Mesodermal cell (in vitro differentiated cells): ENCODE results near the gene CDS1.
"Not testable (repeated sequence)": the region's sequence is repeated elsewhere in the genome, so short reads cannot be mapped to it uniquely, and the experiment has no call there.

Experiments used
- H3K27ac ChIP-seq: 2 replicates; pipeline ENCODE4 v1.7.0; 2013; ENCODE audit warnings: mild to moderate bottlenecking, low read depth, low read length, moderate library complexity; ENCODE audit not compliant: severe bottlenecking
- H3K36me3 ChIP-seq: 2 replicates; pipeline ENCODE4 v1.7.1; 2013; ENCODE audit warnings: mild to moderate bottlenecking, low read length, moderate library complexity; ENCODE audit not compliant: control insufficient read depth, insufficient read depth
- H3K4me1 ChIP-seq: one replicate; pipeline ENCODE4 v1.7.1; 2013; ENCODE audit warnings: mild to moderate bottlenecking, low read length; ENCODE audit not compliant: insufficient read depth, control insufficient read depth, poor library complexity, severe bottlenecking
- H3K4me3 ChIP-seq: 2 replicates; pipeline ENCODE4 v1.7.0; 2013; ENCODE audit warnings: low read length, control low read depth, mild to moderate bottlenecking; ENCODE audit not compliant: insufficient read depth, poor library complexity, severe bottlenecking; ENCODE audit errors: extremely low read depth
- H3K9me3 ChIP-seq: 2 replicates; pipeline ENCODE4 v1.7.1; 2013; ENCODE audit warnings: mild to moderate bottlenecking, low read length, moderate library complexity; ENCODE audit not compliant: control insufficient read depth
- WGBS, 2 experiments: methylation state at CpG; one replicate each; pipeline ENCODE4 v1.1.5; 2013; ENCODE audit warnings: missing lambda C conversion rate in 2 of 2; ENCODE audit not compliant: insufficient coverage in 2 of 2; 5-methylcytosine and 5-hydroxymethylcytosine counted together

The CDS1 gene

GRCh38 chr4:84644087-84644486 is 61.2 kb downstream of the CDS1 start:
- Histone ChIP-seq H3K4me3 (no peak overlapping the region), H3K9me3 (no peaks in the 10 kb centered on the region), H3K27ac (no peak overlapping the region), H3K36me3 (no peaks in the 10 kb centered on the region), H3K4me1 (no peaks in the 10 kb centered on the region)
- WGBS, 2 experiments, result 92% methylated on average over 3 of the region's 5 CpGs; no CpG with 5 or more reads in 1 of the 2 experiments

GRCh38 chr4:84647312-84647884 is 64.5 kb downstream of the CDS1 start:
- 54 to 60% methylated on average over 2 of the region's 2 CpGs for WGBS, 2 experiments
- Histone ChIP-seq H3K27ac (no peak overlapping the region), H3K9me3 (no peaks in the 10 kb centered on the region), H3K4me1 (no peaks in the 10 kb centered on the region), H3K36me3 (no peaks in the 10 kb centered on the region), H3K4me3 (no peak overlapping the region)

- WGBS, 2 experiments, result no CpG with 5 or more reads among the region's 1 CpG
- no peaks in the 10 kb centered on the region for H3K36me3 ChIP-seq
- no peaks in the 10 kb centered on the region for H3K9me3 ChIP-seq
- no peak overlapping the region for H3K27ac ChIP-seq
- H3K4me3 ChIP-seq, result no peak overlapping the region
- no peaks in the 10 kb centered on the region for H3K4me1 ChIP-seq
Observed at GRCh38 chr4:84648178-84648577, 65.3 kb downstream of the CDS1 start.

GRCh38 chr4:84648863-84649647 is 66.1 kb downstream of the CDS1 start:
- WGBS, 2 experiments, result 91% methylated on average over 8 to 9 of the region's 10 CpGs
- no peaks in the 10 kb centered on the region for H3K4me1 ChIP-seq
- no peak overlapping the region for H3K4me3 ChIP-seq
- no peak overlapping the region for H3K27ac ChIP-seq
- H3K36me3 ChIP-seq, result no peaks in the 10 kb centered on the region
- H3K9me3 ChIP-seq, result no peaks in the 10 kb centered on the region

- Histone ChIP-seq H3K27ac (no peak overlapping the region), H3K36me3 (no peaks in the 10 kb centered on the region), H3K9me3 (no peaks in the 10 kb centered on the region), H3K4me3 (no peak overlapping the region), H3K4me1 (no peaks in the 10 kb centered on the region)
- WGBS, 2 experiments, result 80 to 100% methylated on average over 1 of the region's 1 CpG
Observed at GRCh38 chr4:84651499-84651898, 68.6 kb downstream of the CDS1 start.

- 89 to 100% methylated on average over 1 to 2 of the region's 4 CpGs for WGBS, 2 experiments
- no peaks in the 10 kb centered on the region for H3K36me3 ChIP-seq
- H3K27ac ChIP-seq, result no peak overlapping the region
- no peak overlapping the region for H3K4me3 ChIP-seq
- H3K4me1 ChIP-seq, result no peaks in the 10 kb centered on the region
- no peaks in the 10 kb centered on the region for H3K9me3 ChIP-seq
Observed at GRCh38 chr4:84652478-84652877, 69.6 kb downstream of the CDS1 start.

GRCh38 chr4:84660606-84661005 is 77.7 kb downstream of the CDS1 start:
- no peak overlapping the region for H3K4me3 ChIP-seq
- H3K9me3 ChIP-seq, result peaks cover 6% of the 10 kb centered on the region
- peaks cover 17% of the 10 kb centered on the region for H3K36me3 ChIP-seq
- no peak overlapping the region for H3K27ac ChIP-seq
- WGBS, 2 experiments, result no CpG with 5 or more reads among the region's 3 CpGs
- H3K4me1 ChIP-seq, result no peaks in the 10 kb centered on the region

- Histone ChIP-seq H3K36me3 (peaks cover 24% of the 10 kb centered on the region), H3K4me3 (no peak overlapping the region), H3K4me1 (no peaks in the 10 kb centered on the region), H3K9me3 (peaks cover 6% of the 10 kb centered on the region), H3K27ac (no peak overlapping the region)
- WGBS, 2 experiments, result 89 to 100% methylated on average over 1 of the region's 4 CpGs
Observed at GRCh38 chr4:84661191-84661939, 78.4 kb downstream of the CDS1 start.

- WGBS, 2 experiments, result 92 to 97% methylated on average over 16 of the region's 19 CpGs
- H3K9me3 ChIP-seq, result not testable (repeated sequence)
Observed at GRCh38 chr4:84664767-84665166, 81.8 kb downstream of the CDS1 start.

GRCh38 chr4:84666439-84666838 is 83.5 kb downstream of the CDS1 start:
- WGBS, 2 experiments, result no CpG with 5 or more reads among the region's 1 CpG
- Histone ChIP-seq H3K4me1 (no peaks in the 10 kb centered on the region), H3K9me3 (no peaks in the 10 kb centered on the region), H3K4me3 (no peak overlapping the region), H3K27ac (no peak overlapping the region), H3K36me3 (peaks cover 54% of the 10 kb centered on the region)

More at GRCh38 chr4:84664767-84665166, 81.8 kb downstream of the CDS1 start:
- not testable (repeated sequence) for H3K4me3 ChIP-seq, H3K4me1 ChIP-seq, H3K27ac ChIP-seq
- peaks cover 53% of the 10 kb centered on the region for H3K36me3 ChIP-seq
